NOMO-1 treated with dmso at 0.1 percent for 144 hours (cell line): Measurements from ENCODE around the gene ARPC5.

Source experiments
- DNase-seq: peaks from one replicate; lab custom pipeline; 2025; ENCODE audit not compliant: unreplicated experiment; lab: John Stamatoyannopoulos, UW

ARPC5 gene

DNA sequence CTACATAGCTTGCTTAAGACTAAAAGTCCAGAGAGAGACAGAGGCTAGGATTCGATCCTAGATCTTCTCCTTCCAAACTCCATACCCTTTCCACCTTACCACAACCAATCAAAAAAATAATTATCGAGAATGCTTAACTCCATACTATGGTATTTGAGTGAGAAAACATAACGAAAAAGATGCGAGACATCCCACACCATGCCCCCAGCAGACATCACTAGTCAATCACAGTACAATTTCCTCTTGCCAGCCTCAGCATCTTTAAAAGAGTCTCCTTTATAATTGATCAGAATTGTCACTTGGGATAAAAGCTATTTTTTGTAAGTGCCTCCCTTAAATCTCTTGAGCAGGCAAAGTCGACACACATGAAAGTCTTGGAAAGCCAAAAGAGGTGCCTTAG is 46.2 kb downstream of the ARPC5 start:
- no peak for DNase-seq

DNA sequence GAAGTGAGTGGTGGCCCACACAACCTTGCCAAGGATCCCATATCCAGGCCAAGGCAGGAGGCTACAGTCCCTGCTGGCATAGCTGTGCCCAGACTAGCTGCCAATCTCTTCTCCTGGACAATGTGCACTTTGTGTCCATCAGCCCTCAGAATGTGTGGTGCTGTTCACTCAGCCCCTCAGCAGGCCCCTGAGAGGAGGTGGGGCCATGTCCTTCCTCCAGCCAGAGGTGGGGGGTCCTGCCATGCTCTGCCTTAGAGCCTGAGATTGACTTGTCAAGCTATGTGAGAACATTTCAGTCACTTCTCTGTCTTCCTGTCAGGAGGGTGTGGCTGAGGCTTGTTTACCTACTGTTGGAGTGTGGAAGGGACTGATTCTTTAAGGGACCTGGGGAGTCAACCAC is 46.8 kb downstream of the ARPC5 start:
- no peak for DNase-seq

DNA sequence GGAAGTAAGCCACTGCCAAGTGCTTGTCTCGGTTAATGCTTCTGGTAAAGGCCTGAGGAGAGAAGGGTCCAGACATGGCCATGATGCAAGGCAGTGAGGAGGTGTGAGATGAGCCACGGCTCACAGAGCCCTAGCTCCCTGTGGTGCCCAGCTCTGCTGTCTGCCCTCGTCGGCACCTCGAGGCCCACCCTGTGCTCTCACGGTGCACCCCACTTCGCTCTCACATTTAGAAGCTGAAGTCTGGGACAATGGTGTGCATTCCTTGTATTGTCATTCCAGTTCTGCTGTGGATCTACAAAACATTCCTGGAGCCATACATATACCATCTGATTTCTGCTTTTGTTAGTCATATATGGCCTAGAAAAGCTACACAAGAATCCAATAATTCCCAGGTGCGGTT is 48.7 kb downstream of the ARPC5 start:
- no peak for DNase-seq

DNA sequence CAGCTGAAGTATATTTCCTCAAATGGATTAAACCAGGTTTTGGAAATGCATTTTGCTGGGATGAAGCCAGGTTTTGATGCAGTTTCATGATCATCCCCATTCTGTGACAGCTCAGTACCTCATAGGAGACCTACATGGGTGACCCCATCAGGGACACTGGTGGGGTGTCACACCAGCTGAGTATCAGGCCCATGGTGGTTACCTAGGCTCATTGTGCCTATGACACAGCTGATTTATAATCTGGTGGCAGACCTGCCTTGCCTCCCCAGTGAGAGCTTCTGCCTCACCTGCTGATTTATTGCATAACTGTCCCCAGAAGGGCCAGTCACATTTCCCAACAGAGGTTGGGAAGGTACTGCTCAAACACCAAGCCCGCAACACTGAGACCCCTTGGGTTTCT is 49.1 kb downstream of the ARPC5 start:
- DNase-seq, result no peak

- DNase-seq, result no peak
These were observed 50.5 kb downstream of the ARPC5 start for GRCh38 chr1:183585038-183585437.

DNA sequence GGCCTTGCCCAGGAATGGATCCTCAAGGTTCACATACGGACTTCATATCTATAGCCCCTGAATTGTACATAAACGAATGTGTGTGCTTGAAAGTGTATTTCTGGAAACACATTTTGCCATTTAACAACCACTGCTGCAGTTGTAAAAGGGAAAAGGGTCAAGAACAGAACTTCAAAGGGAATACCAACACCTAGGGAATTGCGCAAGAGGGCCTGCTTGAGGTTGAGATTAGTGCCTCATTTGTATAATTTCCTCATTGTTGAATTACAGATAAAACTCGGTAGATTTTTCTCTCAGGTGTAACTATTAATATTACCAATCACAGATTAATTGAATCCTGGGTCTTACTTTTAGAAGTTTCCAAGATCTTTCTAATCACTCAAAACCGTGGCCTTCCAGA is 51.4 kb downstream of the ARPC5 start:
- no peak for DNase-seq

DNA sequence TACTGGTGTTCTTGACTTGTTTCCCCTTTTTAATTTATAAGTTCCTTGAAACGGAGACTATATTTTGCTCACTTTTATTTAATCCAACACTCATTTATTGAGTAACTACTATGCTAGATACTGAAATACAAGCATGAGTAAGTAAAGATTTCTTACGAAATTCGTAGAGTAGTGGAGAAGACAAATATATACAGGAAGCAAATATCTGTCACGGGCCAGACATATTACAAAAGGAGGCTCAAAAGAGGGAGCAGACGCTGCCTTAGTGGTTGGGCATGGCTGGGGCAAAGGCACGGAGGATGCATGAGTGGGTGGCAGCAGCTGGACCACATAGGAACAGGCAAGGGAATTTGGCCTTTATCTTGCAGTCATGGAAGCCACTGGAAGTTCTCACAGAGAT is 52.1 kb downstream of the ARPC5 start:
- peak; percentile 75 for DNase-seq

GRCh38 chr1:183582021-183582713 is 53.4 kb downstream of the ARPC5 start:
- no peak for DNase-seq

DNA sequence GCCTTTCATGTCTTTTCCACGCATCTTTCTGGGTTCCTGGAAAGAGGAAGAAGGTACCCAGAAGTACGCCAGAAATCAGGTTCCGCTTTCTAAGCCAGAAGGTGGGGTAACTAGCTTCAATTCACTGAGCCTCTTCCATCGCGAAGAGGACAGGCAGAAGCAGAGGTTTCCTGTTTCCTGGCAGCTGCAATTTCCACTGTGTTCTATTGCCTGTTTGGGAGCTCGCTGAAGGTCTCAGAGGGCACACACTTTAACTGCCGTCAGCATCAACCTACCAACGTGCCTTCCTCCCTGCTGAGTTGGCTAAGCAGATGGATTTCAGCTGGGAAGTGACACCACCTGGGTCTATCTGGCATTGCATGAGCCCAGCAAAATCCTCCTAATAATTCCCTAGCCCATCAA is 55.3 kb downstream of the ARPC5 start:
- DNase-seq, result peak; percentile 92

- DNase-seq, result no peak
These were observed 56.7 kb downstream of the ARPC5 start for GRCh38 chr1:183578856-183579255.

DNA sequence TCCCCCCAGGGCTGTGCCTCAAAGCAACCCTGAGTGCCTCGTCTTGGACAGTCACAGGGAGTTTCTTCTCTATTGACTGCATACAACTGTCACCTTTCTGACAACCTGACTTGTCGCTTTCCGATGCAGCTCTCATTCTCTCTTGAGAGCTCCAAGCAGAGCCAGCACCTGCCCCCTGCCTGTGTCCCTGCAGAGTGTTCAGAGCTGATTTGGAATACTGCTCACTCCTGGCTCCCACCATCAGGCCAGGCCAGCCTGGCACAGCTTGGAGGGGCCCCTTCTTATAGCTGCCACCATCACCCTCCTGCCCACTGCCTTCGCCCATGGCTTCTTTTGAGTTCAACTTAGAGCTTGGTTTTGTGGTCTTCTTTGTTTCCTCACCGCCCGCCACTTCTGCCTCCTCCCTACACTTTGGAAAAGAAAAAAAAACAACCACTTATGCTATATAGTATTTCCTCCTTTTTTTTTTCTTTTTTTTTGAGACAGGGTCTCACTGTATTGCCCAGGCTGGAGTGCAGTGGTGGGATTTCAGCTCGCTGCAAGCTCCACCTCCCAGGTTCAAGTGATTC is 57.6 kb downstream of the ARPC5 start:
- DNase-seq, result no peak

DNA sequence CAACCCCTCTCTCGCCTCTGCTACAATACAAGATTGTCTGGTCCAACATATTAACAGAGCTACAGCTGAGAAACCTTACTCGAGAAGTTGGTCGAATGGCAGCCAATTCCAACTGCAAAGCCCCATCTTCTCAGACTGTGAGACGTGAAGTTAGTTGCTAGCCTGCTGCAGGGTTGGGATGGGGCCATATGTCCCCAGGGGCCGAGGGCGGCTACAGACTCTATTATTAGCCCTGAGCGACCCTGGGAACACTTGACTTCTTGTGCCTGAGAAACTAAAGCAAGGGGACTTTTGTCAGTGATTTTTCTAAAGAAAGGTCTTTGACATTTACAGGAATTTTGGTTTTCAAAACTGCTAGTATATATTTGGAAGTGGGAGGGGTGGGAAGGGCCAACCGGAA is 59.0 kb downstream of the ARPC5 start:
- DNase-seq, result no peak

DNA sequence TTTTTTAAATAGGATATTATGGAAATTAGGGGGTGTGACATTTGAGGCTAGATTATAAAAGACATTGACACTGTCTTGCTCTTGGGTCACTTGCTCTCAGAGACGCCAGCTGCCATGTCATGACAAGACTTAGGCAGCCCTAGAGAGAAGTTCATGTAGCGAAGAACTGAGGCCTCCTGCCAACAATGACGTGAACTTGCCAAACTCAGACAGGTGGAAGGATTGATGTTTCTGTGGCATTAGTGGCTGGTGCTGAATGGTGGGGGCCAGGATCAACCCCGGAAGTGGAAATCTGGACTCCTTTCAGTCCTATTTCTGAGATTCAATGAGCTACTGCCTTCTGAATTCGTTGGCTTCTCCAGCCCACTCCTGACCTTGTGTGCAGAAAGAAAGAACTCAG is 60.0 kb downstream of the ARPC5 start:
- no peak for DNase-seq

DNA sequence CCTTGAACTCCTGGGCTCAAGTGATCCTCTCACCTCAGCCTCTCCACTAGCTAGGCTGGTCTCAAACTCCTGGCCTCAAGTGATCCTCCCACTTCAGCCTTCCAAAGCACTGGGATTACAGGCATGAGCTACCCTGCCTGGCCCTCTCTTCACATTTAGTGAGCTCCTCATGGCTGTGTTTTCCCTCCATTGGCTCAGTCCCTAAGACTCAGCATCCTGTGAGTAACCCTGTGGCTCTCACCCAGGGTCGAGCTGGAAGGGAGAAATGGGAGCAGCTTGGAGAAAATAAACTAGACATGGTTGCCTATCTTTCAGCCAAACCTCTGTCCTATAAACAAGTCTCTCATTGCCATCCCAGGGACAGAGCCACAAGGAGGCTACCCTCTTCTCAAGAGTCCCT is 62.9 kb downstream of the ARPC5 start:
- no peak for DNase-seq

DNA sequence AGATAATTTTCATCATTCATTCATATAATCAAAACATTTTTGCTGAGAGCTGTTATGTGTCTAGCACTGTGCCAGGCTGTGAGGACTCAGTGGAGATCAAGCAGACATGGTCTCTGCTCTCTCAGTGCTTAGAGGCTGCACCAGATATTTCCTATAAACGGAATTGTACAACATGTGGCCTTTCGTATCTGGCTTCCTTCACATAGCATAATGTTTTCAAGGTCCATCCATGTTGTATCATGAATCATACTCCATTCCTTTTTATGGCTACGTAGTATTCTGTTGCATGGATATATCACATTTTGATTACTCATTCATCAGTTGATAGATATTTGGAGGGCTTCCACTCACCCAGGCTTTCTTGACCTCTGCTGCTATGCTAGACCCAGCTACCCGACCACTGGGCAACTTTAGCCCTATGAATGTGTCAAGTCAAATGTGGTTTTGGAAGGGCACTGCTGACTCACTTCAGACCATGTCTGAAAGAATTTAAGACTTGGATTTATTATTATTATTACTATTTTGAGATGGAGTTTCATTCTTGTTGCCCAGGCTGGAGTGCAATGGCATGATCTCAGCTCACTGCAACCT is 63.8 kb downstream of the ARPC5 start:
- no peak for DNase-seq
